HG02678 (cell line): Measurements from ENCODE around the gene CPT1C.
"Not testable (repeated sequence)": the region's sequence is repeated elsewhere in the genome, so short reads cannot be mapped to it uniquely, and the experiment has no call there.

Source experiments
- ATAC-seq: cut with Tn5 transposase; IDR thresholded peaks from one replicate; pipeline ENCODE4 v1.9.1; 2021; ENCODE audit warnings: mild to moderate bottlenecking, moderate library complexity; ENCODE audit not compliant: unreplicated experiment

CPT1C gene

DNA sequence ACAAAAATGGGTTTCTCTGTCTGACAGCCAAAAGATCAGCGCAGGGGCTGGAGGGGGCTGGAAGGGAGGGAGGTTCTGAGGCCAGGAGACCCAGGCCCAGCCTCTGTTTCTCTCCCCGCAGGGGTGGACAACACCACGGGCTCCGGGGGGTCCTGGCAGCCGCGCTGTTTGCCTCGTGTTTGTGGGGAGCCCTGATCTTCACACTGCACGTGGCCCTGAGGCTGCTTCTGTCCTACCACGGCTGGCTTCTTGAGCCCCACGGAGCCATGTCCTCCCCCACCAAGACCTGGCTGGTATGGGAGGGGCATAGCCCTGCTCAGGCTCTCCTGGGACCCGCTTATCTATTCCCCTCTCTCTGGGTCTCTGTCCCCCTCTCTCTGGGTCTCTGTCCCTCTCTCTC lies 9.6 kb downstream of the CPT1C start:
- no peak for ATAC-seq

GRCh38 chr19:49701271-49701786 lies 10.4 kb downstream of the CPT1C start:
- ATAC-seq, result no peak

DNA sequence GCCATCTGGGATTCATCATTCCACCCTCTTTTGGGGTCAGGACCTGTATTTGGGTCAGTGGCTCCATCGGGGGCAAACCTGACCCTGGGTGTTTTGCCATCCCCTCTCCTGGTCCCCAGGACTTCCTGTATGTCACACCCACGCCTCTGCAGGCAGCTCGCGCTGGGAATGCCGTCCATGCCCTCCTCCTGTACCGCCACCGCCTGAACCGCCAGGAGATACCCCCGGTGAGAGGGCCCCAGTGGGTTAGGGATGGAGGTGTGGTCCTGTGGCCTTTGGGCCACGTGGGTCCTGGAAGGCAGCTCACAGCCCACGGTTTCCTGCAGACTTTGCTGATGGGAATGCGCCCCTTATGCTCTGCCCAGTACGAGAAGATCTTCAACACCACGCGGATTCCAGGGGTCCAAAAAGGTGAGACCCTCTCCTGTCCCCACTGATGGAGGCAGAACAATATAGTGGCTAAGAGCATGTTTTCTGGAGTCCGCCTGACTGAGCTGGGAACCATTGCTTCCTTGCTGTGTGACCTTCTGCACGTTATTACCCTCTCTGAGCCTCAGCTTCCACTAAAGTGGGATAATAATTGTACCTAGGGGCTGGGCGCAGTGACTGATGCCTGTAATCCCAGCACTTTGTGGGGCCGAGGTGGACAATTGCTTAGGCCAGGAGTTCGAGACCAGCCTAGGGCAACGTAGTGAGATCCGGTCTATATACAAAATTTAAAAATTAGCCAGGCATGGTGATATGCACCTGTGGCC lies 14.1 kb downstream of the CPT1C start:
- no peak for ATAC-seq

DNA sequence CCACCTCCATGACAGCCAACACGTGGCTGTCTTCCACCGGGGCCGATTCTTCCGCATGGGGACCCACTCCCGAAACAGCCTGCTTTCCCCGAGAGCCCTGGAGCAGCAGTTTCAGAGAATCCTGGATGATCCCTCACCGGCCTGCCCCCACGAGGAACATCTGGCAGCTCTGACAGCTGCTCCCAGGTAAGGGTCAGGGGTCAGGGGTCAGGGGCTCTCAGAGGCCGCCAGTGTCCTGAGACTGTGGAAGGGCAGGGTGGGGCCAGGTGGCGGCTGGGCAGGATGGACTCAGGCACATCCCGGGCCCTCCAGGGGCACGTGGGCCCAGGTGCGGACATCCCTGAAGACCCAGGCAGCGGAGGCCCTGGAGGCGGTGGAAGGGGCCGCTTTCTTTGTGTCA lies 15.0 kb downstream of the CPT1C start:
- ATAC-seq, result no peak

DNA sequence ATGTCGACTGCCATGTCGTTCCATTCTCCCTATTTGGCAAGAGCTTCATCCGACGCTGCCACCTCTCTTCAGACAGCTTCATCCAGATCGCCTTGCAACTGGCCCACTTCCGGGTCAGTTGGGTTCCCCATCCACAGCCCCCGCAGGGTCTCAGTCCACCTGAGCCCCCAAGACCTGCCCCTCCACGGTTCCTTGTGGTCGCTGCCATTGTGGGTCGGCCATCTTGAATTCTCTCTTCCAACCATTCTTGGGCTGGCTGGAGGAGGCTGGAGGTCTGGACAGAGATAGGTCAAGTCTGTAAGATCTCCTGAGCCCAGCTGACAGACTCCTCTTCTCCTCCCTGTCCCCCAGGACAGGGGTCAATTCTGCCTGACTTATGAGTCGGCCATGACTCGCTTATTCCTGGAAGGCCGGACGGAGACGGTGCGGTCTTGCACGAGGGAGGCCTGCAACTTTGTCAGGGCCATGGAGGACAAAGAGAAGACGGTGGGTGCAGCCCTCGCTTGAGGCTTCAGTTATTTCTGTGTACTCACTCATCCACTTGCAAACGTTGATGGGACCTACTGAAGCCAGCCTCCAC lies 19.5 kb downstream of the CPT1C start:
- no peak for ATAC-seq

DNA sequence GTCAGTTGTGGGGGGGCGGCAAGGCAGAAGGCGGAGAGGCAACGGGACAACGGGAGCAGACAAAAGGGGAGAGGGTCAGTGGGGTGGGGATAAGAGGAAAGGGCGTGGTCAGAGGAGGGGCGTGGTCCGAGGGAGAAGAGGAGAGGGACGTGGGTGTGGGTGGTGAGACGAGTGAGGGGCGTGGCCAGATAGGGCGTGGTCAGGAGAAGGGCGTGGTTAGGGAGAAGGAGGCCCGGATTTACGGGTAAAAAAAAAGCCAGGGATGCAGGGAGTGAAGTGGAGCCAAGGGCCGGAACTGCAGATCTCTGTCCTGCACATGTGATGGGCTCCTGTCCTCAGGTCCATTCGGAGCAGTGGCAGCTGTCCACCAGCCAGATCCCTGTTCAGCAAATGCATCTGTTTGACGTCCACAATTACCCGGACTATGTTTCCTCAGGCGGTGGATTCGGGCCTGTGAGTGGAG lies 21.5 kb downstream of the CPT1C start:
- no peak for ATAC-seq

DNA sequence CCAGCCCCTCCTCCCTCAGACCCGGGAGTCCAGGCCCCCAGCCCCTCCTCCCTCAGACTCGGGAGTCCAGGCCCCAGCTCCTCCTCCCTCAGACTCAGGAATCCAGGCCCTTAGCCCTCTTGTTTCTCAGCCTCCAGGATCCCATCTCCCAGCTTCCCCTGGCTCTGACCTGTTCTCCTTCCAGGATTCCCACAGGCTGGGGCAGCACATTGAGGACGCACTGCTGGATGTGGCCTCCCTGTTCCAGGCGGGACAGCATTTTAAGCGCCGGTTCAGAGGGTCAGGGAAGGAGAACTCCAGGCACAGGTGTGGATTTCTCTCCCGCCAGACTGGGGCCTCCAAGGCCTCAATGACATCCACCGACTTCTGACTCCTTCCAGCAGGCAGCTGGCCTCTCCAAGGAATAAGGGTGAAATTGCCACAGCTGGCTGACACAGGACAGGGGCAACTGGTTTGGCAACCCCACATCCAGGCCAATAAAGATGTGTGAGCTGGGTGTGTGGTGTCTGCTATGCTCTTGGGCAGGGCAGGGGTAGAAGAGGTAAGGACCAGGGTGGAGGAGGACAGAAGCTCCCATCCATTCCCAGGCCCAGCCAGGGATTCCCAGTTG lies 22.4 kb downstream of the CPT1C start:
- ATAC-seq, result no peak

DNA sequence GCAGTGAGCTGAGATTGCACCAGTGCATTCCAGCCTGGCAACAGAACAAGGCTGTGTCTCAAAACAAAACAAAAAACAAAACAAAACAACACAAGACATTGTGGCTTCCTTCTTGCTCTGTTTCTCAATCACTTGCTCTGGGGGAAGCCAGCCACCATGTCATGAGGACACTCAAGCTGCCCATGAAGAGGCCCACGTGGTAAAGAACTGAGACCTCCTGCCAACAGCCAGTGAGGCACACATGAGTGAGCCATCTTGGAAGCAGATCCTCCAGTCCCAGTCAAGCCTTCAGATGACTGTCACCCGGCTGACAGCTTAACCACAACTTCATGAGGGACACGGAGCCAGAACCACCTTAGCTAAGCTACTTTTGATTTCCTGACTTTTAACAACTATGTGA lies 25.2 kb downstream of the CPT1C start:
- ATAC-seq, result no peak

DNA sequence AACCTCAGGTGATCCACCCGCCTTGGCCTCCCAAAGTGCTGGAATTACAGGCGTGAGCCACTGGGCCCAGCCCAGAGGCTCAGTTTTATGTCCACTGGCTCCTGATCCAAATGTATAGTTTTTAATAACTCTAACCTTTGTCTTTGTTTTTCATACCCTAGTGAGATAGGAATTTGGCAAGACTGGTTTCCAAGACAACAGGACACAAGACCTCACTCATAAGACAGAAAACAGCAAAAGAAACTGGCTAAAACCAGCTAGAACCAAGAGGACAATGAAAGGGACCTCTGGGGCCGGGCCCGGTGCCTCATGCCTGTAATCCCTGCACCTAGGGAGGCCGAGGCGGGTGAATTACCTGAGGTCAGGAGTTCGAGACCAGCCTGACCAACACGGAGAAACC lies 27.6 kb downstream of the CPT1C start:
- ATAC-seq, result no peak

GRCh38 chr19:49718991-49719390 lies 28.1 kb downstream of the CPT1C start:
- no peak for ATAC-seq

GRCh38 chr19:49719420-49719819 lies 28.5 kb downstream of the CPT1C start:
- ATAC-seq, result not testable (repeated sequence)

- no peak for ATAC-seq
These were observed 36.5 kb downstream of the CPT1C start for GRCh38 chr19:49727217-49728030.

- ATAC-seq, result no peak
These were observed 39.2 kb downstream of the CPT1C start for GRCh38 chr19:49730166-49730565.

DNA sequence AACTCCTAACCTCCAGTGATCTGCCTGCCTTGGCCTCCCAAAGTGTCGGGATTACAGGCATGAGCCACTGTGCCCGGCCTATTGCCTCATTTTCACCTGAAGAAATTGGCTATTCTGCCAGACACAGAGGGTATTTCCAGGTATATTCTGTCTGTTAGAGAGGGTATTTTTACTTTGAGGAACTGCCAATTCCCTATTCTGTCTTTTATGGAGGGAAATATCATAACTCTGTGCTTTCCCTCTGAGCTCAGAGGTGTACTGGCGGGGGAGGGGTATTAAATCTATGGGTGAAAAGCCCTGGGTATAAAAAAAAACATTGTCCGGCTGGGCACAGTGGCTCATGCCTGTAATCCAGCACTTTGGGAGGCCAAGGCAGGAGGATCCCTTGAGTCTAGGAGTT lies 47.4 kb downstream of the CPT1C start:
- ATAC-seq, result no peak

DNA sequence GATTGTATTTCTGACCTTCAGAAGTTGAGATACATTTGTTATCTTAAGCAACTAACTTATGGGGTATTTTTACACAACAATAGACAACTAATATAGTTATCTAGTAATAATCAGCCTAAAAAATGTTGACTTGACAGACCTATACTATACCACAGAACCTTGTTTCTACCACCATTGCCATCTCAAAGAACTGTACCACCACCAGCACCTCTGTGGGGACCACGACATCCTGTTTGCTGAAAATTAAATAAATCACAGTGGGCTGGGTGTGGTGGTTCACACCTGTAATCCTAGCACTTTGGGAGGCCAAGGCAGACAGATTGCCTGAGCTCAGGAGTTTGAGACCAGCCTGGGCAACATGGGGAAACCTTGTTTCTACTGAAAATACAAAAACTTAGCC lies 48.2 kb downstream of the CPT1C start:
- ATAC-seq, result no peak

DNA sequence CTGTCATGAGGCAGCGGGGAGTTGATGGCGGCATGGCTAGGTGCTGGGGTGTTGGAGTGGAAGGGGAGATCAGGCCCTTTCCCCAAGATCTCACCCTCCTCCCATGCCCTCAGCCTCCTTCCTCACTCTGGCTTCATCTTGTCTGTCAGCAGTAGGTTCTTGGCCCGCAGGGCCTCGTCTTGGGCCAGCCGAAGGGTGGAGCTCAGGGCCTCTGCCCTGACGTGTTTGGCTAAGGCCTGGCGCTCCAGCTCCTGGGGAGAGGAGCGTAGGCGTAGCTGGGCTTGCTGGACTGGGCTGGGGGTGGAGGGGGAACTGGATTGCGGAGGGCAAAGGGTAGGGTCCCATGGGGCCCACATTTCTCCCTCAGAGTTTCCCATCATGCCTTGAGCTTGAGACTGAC lies 49.0 kb downstream of the CPT1C start:
- ATAC-seq, result no peak

DNA sequence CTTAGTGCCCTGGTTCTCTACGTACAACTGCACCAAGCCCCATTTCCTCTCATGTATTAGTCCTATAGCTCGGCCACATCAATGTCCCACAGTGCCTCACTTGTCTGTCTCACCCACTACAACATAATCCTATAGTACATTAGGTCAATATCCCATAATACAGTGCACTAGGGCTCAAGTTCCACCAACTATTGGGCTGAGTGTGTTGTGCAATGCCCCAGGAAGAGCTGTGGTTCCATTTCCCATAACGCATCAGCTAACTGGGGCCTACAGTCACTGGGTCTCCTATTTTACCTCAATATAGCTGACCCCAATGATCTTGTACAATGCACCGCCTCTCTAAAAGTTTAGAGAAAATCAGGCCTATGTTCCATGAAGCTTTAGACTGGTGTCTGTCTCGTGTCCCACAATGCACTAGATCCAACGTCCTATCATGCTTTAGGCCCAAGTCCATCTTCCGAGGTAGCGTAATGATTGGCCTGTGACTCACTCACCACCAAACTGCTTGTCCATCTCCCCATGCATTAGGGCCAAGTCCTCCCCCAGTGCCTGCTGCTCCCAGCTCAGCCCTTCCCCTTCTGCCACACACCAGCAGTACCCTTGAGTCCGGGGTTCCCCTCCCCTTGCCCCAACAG lies 50.4 kb downstream of the CPT1C start:
- no peak for ATAC-seq

- ATAC-seq, result no peak
These were observed 54.0 kb downstream of the CPT1C start for GRCh38 chr19:49744946-49745381.

DNA sequence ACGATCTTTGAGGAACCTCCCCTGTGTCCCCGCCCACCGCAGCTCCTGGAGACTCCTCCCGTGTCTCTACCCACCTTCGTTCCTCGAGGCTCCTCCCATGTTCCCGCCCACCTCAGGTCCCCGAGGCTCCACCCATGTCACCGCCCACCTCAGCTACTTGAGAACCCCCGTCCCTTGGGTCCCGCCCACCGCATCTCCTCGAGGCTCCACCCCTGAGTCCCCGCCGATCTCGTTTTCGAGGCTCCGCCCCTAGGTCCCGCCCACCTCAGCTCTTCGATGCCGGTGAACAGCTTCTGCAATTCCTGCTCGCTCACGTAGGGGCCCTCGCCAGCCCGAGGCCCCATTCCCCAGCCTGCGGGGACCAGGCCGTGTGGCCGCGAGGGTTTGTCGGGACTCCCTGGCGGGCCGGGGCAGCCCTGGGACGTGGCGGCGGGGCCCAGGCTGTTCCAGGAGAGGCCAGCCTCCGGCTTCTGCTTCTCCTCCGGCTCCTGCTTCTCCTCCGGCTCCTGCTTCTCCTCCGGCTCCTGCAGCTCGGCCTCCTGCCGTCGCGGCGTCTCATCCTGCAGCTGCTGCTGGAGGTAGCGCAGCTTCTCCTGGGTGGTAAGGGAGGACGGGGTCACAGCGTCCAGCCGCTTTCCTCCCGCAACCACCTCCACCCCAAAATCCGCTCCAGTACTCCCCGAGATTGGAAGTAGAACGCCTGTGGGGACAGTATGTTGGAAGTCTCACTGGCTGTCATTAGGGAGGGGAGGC lies 55.5 kb downstream of the CPT1C start:
- no peak for ATAC-seq
